ENCODE data around the gene KCNAB1.

GRCh38 chr3:156298014-156298413 is 177.6 kb downstream of the KCNAB1 start:
- TF ChIP-seq, protein P1, sequence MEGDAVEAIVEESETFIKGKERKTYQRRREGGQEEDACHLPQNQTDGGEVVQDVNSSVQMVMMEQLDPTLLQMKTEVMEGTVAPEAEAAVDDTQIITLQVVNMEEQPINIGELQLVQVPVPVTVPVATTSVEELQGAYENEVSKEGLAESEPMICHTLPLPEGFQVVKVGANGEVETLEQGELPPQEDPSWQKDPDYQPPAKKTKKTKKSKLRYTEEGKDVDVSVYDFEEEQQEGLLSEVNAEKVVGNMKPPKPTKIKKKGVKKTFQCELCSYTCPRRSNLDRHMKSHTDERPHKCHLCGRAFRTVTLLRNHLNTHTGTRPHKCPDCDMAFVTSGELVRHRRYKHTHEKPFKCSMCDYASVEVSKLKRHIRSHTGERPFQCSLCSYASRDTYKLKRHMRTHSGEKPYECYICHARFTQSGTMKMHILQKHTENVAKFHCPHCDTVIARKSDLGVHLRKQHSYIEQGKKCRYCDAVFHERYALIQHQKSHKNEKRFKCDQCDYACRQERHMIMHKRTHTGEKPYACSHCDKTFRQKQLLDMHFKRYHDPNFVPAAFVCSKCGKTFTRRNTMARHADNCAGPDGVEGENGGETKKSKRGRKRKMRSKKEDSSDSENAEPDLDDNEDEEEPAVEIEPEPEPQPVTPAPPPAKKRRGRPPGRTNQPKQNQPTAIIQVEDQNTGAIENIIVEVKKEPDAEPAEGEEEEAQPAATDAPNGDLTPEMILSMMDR (IDR thresholded peaks at IDR 0.05; ENCODE audit: low read length): no peak
- no peak for TF ChIP-seq EZH2 (IDR thresholded peaks at IDR 0.05; ENCODE audit: borderline replicate concordance, low read length)
